HAP-1 (cell line): Measurements from ENCODE around the gene HSFY1.
"Not testable (repeated sequence)": the region's sequence is repeated elsewhere in the genome, so short reads cannot be mapped to it uniquely, and the experiment has no call there.

Experiments
- DNase-seq, 2 experiments: peaks; one replicate each; pipeline ENCODE4 v3.0.0-alpha.2; 2016 to 2020; ENCODE audit warnings: low spot score in 2 of 2
- H3K27me3 ChIP-seq: fragments of 250-450 bp; sonication (Bioruptor Pico); 2 replicates; pipeline ENCODE4 v1.5.1; 2020; ENCODE audit warnings: low read depth, mild to moderate bottlenecking, moderate library complexity
- H3K36me3 ChIP-seq: fragments of 250-450 bp; sonication (Bioruptor Pico); replicated peaks from 2 replicates; pipeline ENCODE4 v1.5.1; 2020; ENCODE audit warnings: mild to moderate bottlenecking
- H3K4me1 ChIP-seq: fragments of 250-450 bp; sonication (Bioruptor Pico); 2 replicates; pipeline ENCODE4 v1.5.1; 2020; ENCODE audit warnings: mild to moderate bottlenecking
- H3K4me3 ChIP-seq: fragments of 250-450 bp; sonication (Bioruptor Pico); 2 replicates; pipeline ENCODE4 v1.5.1; 2020; ENCODE audit warnings: mild to moderate bottlenecking, moderate library complexity
- H3K9me3 ChIP-seq: fragments of 250-450 bp; sonication (Bioruptor Pico); 2 replicates; pipeline ENCODE4 v1.5.1; 2020; ENCODE audit warnings: mild to moderate bottlenecking, moderate library complexity
- in situ Hi-C: fragments of 300-500 bp; cut with MboI; formaldehyde crosslinking; loops from 3 replicates; pipeline ENCODE4 v1.14.3; 2020; ENCODE audit warnings: low sequenced_read_pairs, inconsistent platforms, mixed read lengths

The HSFY1 gene, protein sequence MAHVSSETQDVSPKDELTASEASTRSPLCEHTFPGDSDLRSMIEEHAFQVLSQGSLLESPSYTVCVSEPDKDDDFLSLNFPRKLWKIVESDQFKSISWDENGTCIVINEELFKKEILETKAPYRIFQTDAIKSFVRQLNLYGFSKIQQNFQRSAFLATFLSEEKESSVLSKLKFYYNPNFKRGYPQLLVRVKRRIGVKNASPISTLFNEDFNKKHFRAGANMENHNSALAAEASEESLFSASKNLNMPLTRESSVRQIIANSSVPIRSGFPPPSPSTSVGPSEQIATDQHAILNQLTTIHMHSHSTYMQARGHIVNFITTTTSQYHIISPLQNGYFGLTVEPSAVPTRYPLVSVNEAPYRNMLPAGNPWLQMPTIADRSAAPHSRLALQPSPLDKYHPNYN

DNA sequence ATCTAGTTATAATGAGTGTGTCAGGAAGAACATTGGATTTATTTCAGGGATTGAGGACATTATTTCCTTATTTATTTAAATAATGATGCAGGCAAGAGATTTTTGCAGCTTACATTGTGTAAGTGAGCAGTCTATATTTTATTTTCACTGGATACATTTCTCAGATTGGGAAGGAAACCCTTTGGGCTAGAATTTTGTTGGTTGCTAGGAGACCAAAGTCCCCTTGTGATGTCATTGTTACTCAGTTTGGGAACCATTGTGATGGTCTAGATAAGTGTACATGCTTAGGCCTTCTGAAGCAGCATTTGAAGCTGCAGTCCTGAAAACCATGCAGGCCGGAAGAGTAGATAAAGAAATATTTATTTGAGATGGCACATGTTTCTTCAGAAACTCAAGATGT, at the start of gene HSFY1:
HSFY1 (plus strand) TSS at position 301 of the 400 bp plus-strand sequence; CDS start at position 369, 68 bp downstream.
- H3K4me1 ChIP-seq, H3K27me3 ChIP-seq, H3K9me3 ChIP-seq, in situ Hi-C loops, DNase-seq, H3K4me3 ChIP-seq, H3K36me3 ChIP-seq: not testable (repeated sequence)

DNA sequence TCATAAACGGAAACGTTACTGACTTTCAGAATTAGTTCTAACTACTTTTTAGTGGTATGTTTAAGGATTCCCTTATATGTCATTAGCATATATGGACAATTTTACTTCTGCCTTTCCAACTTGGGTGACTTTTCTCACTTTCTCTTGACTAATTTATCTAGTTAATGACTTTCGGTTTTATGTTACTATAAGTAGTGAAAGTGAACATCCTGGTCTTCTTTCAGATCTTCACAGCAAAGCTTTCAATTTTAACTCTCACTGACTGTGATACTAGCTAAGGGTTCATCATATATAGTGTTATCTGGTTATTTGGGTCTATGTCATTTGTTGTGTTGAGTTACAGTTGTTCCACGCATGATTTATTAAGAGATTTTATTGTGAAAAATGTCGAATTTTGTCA, 42.3 kb upstream of the HSFY1 start:
- H3K4me3 ChIP-seq, H3K9me3 ChIP-seq, H3K27me3 ChIP-seq, in situ Hi-C loops, H3K4me1 ChIP-seq, DNase-seq, H3K36me3 ChIP-seq: not testable (repeated sequence)

DNA sequence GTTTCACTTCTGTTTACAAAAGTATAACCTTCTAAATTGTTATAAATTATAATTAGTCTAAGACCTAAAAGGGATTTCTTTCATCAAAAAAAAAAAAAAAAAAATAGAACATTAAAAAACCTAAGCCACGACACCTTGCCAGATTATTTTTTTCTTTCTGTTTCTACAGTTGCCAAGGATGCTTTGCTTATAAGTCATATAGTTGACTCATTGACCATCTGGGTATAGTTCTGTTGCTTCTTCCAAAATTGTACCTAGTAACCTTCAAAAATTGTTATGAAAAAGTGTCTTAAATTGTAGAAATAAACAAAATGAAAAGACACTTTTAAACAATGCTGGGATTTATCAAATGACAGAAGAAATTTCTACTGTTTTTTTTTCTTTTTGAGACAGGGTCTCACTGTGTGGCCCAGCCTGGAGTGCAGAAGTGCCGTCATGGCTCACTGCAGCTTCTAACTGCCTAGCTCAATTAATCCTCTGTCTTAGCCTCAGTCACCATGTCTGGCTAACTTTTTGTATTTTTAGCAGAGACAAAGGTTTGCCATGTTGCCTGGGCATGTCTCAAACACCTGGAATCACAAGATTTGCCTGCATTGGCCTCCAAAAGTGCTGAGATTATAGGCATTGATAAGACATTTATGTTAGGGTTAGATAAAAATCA, 15.4 kb upstream of the HSFY1 start:
- in situ Hi-C loops, DNase-seq, H3K9me3 ChIP-seq, H3K36me3 ChIP-seq, H3K4me1 ChIP-seq, H3K4me3 ChIP-seq, H3K27me3 ChIP-seq: not testable (repeated sequence)

DNA sequence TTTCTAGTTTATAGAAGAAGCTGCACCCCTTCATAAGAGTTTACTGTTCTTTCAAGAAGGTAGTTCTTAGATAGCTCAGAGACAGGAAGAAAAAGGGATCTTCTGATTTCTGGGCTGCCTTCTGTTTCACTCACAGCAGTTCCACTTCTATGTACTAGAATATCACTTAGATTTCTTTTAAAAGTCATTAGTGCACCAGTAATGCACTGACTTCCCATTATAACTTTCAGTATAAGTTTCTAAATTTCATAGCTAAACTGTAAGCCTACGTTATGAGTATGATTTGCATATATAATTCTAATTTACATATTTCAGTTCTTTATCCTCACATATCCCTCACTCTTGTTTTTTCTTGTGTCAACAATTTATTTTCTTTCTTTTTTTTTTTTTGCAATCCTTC, 7.6 kb upstream of the HSFY1 start:
- H3K36me3 ChIP-seq, in situ Hi-C loops, H3K4me3 ChIP-seq, H3K4me1 ChIP-seq, DNase-seq, H3K27me3 ChIP-seq, H3K9me3 ChIP-seq: not testable (repeated sequence)

DNA sequence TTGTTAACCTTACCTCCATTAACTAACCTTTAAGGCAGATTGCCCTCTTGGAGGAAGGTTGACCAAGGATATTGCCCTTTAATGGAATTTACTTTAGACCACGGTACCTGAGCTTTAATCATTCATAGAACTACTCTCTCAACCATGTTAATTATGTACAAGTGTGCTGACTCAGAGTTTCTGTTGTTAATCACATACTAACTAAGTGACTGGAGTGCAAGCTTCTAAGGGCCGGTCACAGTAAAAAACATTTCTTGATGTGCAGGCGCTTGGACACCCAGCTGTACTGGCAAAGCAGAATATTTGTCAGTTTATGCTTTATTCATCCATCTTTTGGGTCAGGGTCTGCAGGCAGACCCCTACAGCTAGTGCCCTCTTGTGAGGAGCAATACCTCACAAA, 6.6 kb downstream of the HSFY1 start:
- H3K27me3 ChIP-seq, H3K4me3 ChIP-seq, H3K4me1 ChIP-seq, H3K9me3 ChIP-seq, H3K36me3 ChIP-seq, DNase-seq, in situ Hi-C loops: not testable (repeated sequence)

DNA sequence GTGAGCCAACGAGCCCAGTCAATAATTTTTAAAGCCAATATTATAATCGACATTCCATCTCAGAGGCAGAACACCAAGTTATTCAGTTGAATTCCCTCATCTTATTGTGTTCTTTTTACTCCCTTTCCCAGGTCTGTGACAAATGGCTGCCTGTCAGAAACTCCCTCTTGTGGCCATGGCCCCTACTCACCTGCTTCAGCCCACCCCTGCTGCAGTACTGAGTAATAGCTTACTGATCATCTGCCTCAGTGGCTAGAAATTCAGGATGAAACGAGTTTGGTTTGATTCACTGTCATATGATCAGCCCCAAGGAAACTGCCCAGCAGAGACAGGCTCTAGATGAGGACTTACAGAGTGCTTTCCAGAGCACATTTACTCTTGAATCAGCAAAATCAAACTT, 19.4 kb downstream of the HSFY1 start:
- H3K4me1 ChIP-seq, DNase-seq, in situ Hi-C loops, H3K27me3 ChIP-seq, H3K4me3 ChIP-seq, H3K9me3 ChIP-seq, H3K36me3 ChIP-seq: not testable (repeated sequence)
